H1 (cell line): ENCODE measurements around the gene CMTR2. TPM values are rescaled to one million over a fixed set of nuclear protein-coding genes. Genes with fewer than 3 reads are reported as not detected.

Experiments used
- CTCF ChIA-PET: fragments of 300-600 bp; sonication (Branson Sonifier 250); formaldehyde crosslinking; loops from one replicate; lab custom pipeline; 2021; ENCODE audit not compliant: partially characterized antibody; lab: Charles Lee
- POLR2A ChIA-PET: fragments of 300-600 bp; sonication (Branson Sonifier 250); formaldehyde crosslinking; loops from one replicate; lab custom pipeline; 2021; ENCODE audit warnings: inconsistent platforms; ENCODE audit not compliant: partially characterized antibody; lab: Charles Lee
- DNase-seq, 2 experiments: peaks; one replicate each; pipeline versions ENCODE4 v3.0.0 to v3.0.0-alpha.2; 2010 to 2022; ENCODE audit warnings: low spot score in 2 of 2, low read depth in 1 of 2, mixed read lengths in 1 of 2
- FAIRE-seq: peaks from 2 replicates; lab custom pipeline; 2011; peaks lifted over from hg19 to GRCh38; lab: Jason Lieb, UNC
- H2AFZ ChIP-seq: 2 replicates; pipeline ENCODE4 v1.8.1; 2012; ENCODE audit warnings: low read length, inconsistent platforms
- H2AK5ac ChIP-seq: 2 replicates; pipeline ENCODE4 v1.6.1; 2013; ENCODE audit warnings: low read depth, low read length
- H2BK120ac ChIP-seq: replicated peaks from 2 replicates; pipeline ENCODE3; 2013; ENCODE audit warnings: low read depth, low read length, inconsistent platforms
- H2BK12ac ChIP-seq: 2 replicates; pipeline ENCODE4 v1.6.1; 2013; ENCODE audit warnings: low read depth, low read length
- H2BK15ac ChIP-seq: 2 replicates; pipeline ENCODE4 v1.6.1; 2013; ENCODE audit warnings: low read length
- H2BK20ac ChIP-seq: 2 replicates; pipeline ENCODE4 v1.6.1; 2013; ENCODE audit warnings: low read length
- H2BK5ac ChIP-seq: 2 replicates; pipeline ENCODE4 v1.6.1; 2013; ENCODE audit warnings: low read depth, low read length
- H3K14ac ChIP-seq: 2 replicates; pipeline ENCODE4 v1.6.1; 2013; ENCODE audit warnings: inconsistent platforms; ENCODE audit not compliant: insufficient read length
- H3K18ac ChIP-seq: 2 replicates; pipeline ENCODE4 v1.6.1; 2013; ENCODE audit warnings: low read length; ENCODE audit errors: extremely low read depth
- H3K23ac ChIP-seq: 2 replicates; pipeline ENCODE4 v1.6.1; 2013; ENCODE audit warnings: inconsistent platforms; ENCODE audit not compliant: insufficient read length
- H3K23me2 ChIP-seq: 2 replicates; pipeline ENCODE4 v1.6.1; 2013; ENCODE audit warnings: low read depth, low read length
- H3K27ac ChIP-seq: 2 replicates; pipeline ENCODE4 v1.6.1; 2011; ENCODE audit warnings: low read depth, low read length, inconsistent platforms
- H3K27me3 ChIP-seq, 4 experiments: replicated peaks in 1 of 4; 1 replicate in 1 of 4; 2 replicates in 3 of 4; pipeline versions ENCODE4 v1.6.1 to v1.8.1; 2011 to 2013; ENCODE audit warnings: low read length in 3 of 4, mild to moderate bottlenecking in 3 of 4, inconsistent platforms in 2 of 4, mixed read lengths in 2 of 4, moderate library complexity in 1 of 4; ENCODE audit not compliant: control insufficient read depth in 3 of 4, insufficient read depth in 3 of 4; ENCODE audit errors: extremely low read depth in 1 of 4
- H3K36me3 ChIP-seq, 4 experiments: 2 replicates each; pipeline versions ENCODE4 v1.6.1 to v1.8.1; 2011 to 2013; ENCODE audit warnings: mild to moderate bottlenecking in 4 of 4, low read length in 3 of 4, moderate library complexity in 2 of 4, control low read depth in 1 of 4, inconsistent platforms in 1 of 4; ENCODE audit not compliant: insufficient read depth in 4 of 4, control insufficient read depth in 2 of 4
- H3K4ac ChIP-seq: replicated peaks from 2 replicates; pipeline ENCODE3; 2013; ENCODE audit warnings: low read length, low read depth, mixed read lengths, inconsistent platforms; ENCODE audit not compliant: insufficient read length
- H3K4me1 ChIP-seq, 4 experiments: replicated peaks in 1 of 4; 1 replicate in 1 of 4; 2 replicates in 3 of 4; pipeline versions ENCODE4 v1.6.1 to v1.8.1; 2011 to 2013; ENCODE audit warnings: low read length in 3 of 4, inconsistent platforms in 2 of 4, mixed read lengths in 1 of 4; ENCODE audit not compliant: insufficient read depth in 4 of 4, control insufficient read depth in 3 of 4
- H3K4me2 ChIP-seq, 2 experiments: 2 replicates each; pipeline versions ENCODE4 v1.6.1 to v1.8.1; 2011 to 2013; ENCODE audit warnings: low read depth in 2 of 2, low read length in 2 of 2, control low read depth in 1 of 2, inconsistent platforms in 1 of 2, mild to moderate bottlenecking in 1 of 2; ENCODE audit not compliant: insufficient read depth in 1 of 2
- H3K4me3 ChIP-seq, 4 experiments: fragments of 200-600, 300-600 bp in 1 of 4; sonication (generic), shearing (Covaris generic), sonication (Bioruptor Twin) in 1 of 4; 2 replicates each; pipeline versions ENCODE4 v1.5.1 to v1.8.1; 2011 to 2016; ENCODE audit warnings: low read length in 4 of 4, low read depth in 3 of 4, control low read depth in 2 of 4, inconsistent platforms in 2 of 4, mild to moderate bottlenecking in 2 of 4, mixed read lengths in 1 of 4, moderate library complexity in 1 of 4; ENCODE audit not compliant: insufficient read depth in 2 of 4; ENCODE audit errors: extremely low read depth in 1 of 4
- H3K56ac ChIP-seq: replicated peaks from 2 replicates; pipeline ENCODE3; 2013; ENCODE audit warnings: low read depth, mild to moderate bottlenecking, mixed read lengths, low read length, inconsistent platforms; ENCODE audit not compliant: insufficient read length
- H3K79me1 ChIP-seq: 2 replicates; pipeline ENCODE4 v1.6.1; 2013; ENCODE audit warnings: low read depth, low read length, control low read depth
- H3K79me2 ChIP-seq, 2 experiments: 2 replicates each; pipeline versions ENCODE4 v1.6.1 to v1.8.1; 2012 to 2013; ENCODE audit warnings: low read length in 2 of 2, mild to moderate bottlenecking in 2 of 2, inconsistent platforms in 1 of 2; ENCODE audit not compliant: insufficient read depth in 2 of 2, control insufficient read depth in 1 of 2
- H3K9ac ChIP-seq, 4 experiments: replicated peaks in 1 of 4; 1 replicate in 1 of 4; 2 replicates in 3 of 4; pipeline versions ENCODE4 v1.6.1 to v1.8.1; 2011 to 2013; ENCODE audit warnings: low read depth in 3 of 4, low read length in 3 of 4, control low read depth in 2 of 4, mild to moderate bottlenecking in 2 of 4, moderate library complexity in 2 of 4, inconsistent platforms in 1 of 4; ENCODE audit errors: extremely low read depth in 1 of 4
- H3K9me3 ChIP-seq, 2 experiments: 2 replicates each; pipeline versions ENCODE4 v1.6.1 to v1.8.1; 2012 to 2013; ENCODE audit warnings: mild to moderate bottlenecking in 2 of 2, moderate library complexity in 2 of 2, control low read depth in 1 of 2, inconsistent platforms in 1 of 2, low read depth in 1 of 2, low read length in 1 of 2, mixed read lengths in 1 of 2; ENCODE audit not compliant: insufficient read depth in 2 of 2
- H4K20me1 ChIP-seq, 2 experiments: replicated peaks in 1 of 2; 2 replicates each; pipeline versions ENCODE3 to v1.8.1; 2011 to 2013; ENCODE audit warnings: inconsistent platforms in 2 of 2, low read length in 2 of 2, mild to moderate bottlenecking in 1 of 2; ENCODE audit not compliant: insufficient read depth in 2 of 2, control insufficient read depth in 1 of 2
- H4K5ac ChIP-seq: 2 replicates; pipeline ENCODE4 v1.6.1; 2013; ENCODE audit warnings: low read length, low read depth, mixed read lengths, inconsistent platforms; ENCODE audit not compliant: insufficient read length
- H4K8ac ChIP-seq: 2 replicates; pipeline ENCODE4 v1.8.0; 2013; ENCODE audit warnings: mild to moderate bottlenecking, moderate library complexity, low read length, inconsistent platforms; ENCODE audit not compliant: insufficient read depth; ENCODE audit errors: extremely low read depth
- H4K91ac ChIP-seq: replicated peaks from 2 replicates; pipeline ENCODE3; 2013; ENCODE audit warnings: low read length, mixed read lengths, inconsistent platforms; ENCODE audit not compliant: insufficient read length
- BRCA1 ChIP-seq: IDR thresholded peaks from 2 replicates; pipeline ENCODE4 v1.6.1; 2012; ENCODE audit warnings: low read depth, low read length, improper control_type of control experiment
- CHD1 ChIP-seq: IDR thresholded peaks from 2 replicates; pipeline ENCODE4 v1.6.1; 2012; ENCODE audit warnings: low read depth, low read length, improper control_type of control experiment
- CTCF ChIP-seq, 3 experiments: IDR thresholded peaks; 1 replicate in 2 of 3; 2 replicates in 1 of 3; pipeline versions ENCODE4 v1.5.1 to v1.6.1; 2011; ENCODE audit warnings: low read length in 3 of 3, mild to moderate bottlenecking in 3 of 3, inconsistent platforms in 2 of 3, low read depth in 1 of 3, moderate library complexity in 1 of 3; ENCODE audit not compliant: insufficient read depth in 1 of 3; ENCODE audit errors: control extremely low read depth in 1 of 3
- KDM1A ChIP-seq: fragments of 200-600, 300-600 bp; sonication (generic); IDR thresholded peaks from 2 replicates; pipeline ENCODE4 v1.7.1; 2016; ENCODE audit warnings: mild to moderate bottlenecking, low read length, borderline replicate concordance
- POLR2A ChIP-seq, 2 experiments: IDR thresholded peaks; 1 replicate in 1 of 2; 2 replicates in 1 of 2; pipeline ENCODE4 v1.6.1; 2011; ENCODE audit warnings: low read depth in 2 of 2, low read length in 2 of 2, mild to moderate bottlenecking in 2 of 2; ENCODE audit errors: control extremely low read depth in 1 of 2
- RBBP5 ChIP-seq: IDR thresholded peaks from 2 replicates; pipeline ENCODE4 v1.7.1; 2012; ENCODE audit warnings: low read depth, mild to moderate bottlenecking, inconsistent platforms, low read length, moderate library complexity, borderline replicate concordance
- TBP ChIP-seq: IDR thresholded peaks from 2 replicates; pipeline ENCODE4 v1.6.1; 2011; ENCODE audit warnings: low read depth, low read length, improper control_type of control experiment
- TCF12 ChIP-seq: IDR thresholded peaks from 2 replicates; pipeline ENCODE4 v1.6.1; 2011; ENCODE audit warnings: low read depth, mild to moderate bottlenecking, low read length
- WGBS, 2 experiments: shearing (Covaris generic) in 1 of 2; methylation state at CpG; one replicate each; pipeline versions ENCODE4 v1.1.6 to v1.1.7; 2013 to 2015; ENCODE audit warnings: low lambda C conversion rate in 2 of 2, mixed read lengths in 2 of 2, inconsistent platforms in 1 of 2, low coverage in 1 of 2, missing lambda C conversion rate in 1 of 2; ENCODE audit not compliant: insufficient replicate concordance in 2 of 2, insufficient coverage in 1 of 2, insufficient read length in 1 of 2; ENCODE audit errors: extremely low coverage in 1 of 2, missing lambda C conversion rate in 1 of 2; 5-methylcytosine and 5-hydroxymethylcytosine counted together
- polyA plus RNA-seq, 7 experiments: library from polyadenylated mRNA; depleted of rRNA in 3 of 7; stranded (reverse) in 5 of 7; unstranded in 2 of 7; fragments of >200 nt in 5 of 7; fragments of 200-250 nt in 2 of 7; gene quantifications; 1 replicate in 5 of 7; 2 replicates in 1 of 7; 4 replicates in 1 of 7; pipeline versions ENCODE4 v1.2.1 to v1.2.3, GENCODE V29; 2011 to 2013; ENCODE audit warnings: missing spikeins in 2 of 7, mixed read lengths in 2 of 7
- total RNA-seq: library from RNA; stranded (reverse); fragmentation: NEBNext Ultra II Directional; extraction: Animal tissue kit (Norgen Biotek cat#: 25700); gene quantifications from 2 replicates; pipeline ENCODE4 v1.2.1, GENCODE V29; 2021

The CMTR2 gene
- total and polyA plus RNA-seq, 2 of the 8 experiments (the other 6 are each of a cell fraction or from before 2014, with no cell fraction given): 8.5 to 12.8 TPM

- WGBS, 2 experiments: 88% methylated on average over 3 of the region's 3 CpGs; no CpG with 5 or more reads in 1 of the 2 experiments
- H4K5ac ChIP-seq: no peak overlapping the region
- POLR2A ChIA-PET: no interaction called here
- H2BK15ac ChIP-seq: no peak overlapping the region
- no peak overlapping the region for H3K4me3 ChIP-seq
- no peaks in the 10 kb centered on the region for H3K23me2 ChIP-seq
- H3K79me1 ChIP-seq: no peaks in the 10 kb centered on the region
- H2BK120ac ChIP-seq: no peak overlapping the region
- no peaks in the 10 kb centered on the region for H4K20me1 ChIP-seq
- DNase-seq (no peak), FAIRE-seq (no peak)
- CTCF ChIA-PET: interaction anchor here (4.1 kb wide), 1 partner anchor 14 kb away, joined by 35 read pairs; no protein-coding TSS in a partner anchor
- H3K27me3 ChIP-seq: no peaks in the 10 kb centered on the region
- H2AK5ac ChIP-seq: no peak overlapping the region
- no peaks in the 10 kb centered on the region for H3K36me3 ChIP-seq
- no peak overlapping the region for H4K91ac ChIP-seq
- no peaks in the 10 kb centered on the region for H3K4me1 ChIP-seq
- no peak overlapping the region for H3K4ac ChIP-seq
- no peak overlapping the region for H2BK12ac ChIP-seq
- no peak overlapping the region for H3K27ac ChIP-seq
- H3K18ac ChIP-seq: no peak overlapping the region
- H2BK20ac ChIP-seq: no peak overlapping the region
- H3K56ac ChIP-seq: no peak overlapping the region
- TF ChIP-seq CTCF (IDR thresholded peaks at IDR 0.05; ENCODE audit: control extremely low read depth in 1 of 3, insufficient read depth in 1 of 3, low read depth in 1 of 3, low read length in 3 of 3): no peak
- TF ChIP-seq CHD1: no peak
- TF ChIP-seq TBP: no peak
- TF ChIP-seq RBBP5: no peak
- no peak for TF ChIP-seq TCF12
- no peak for TF ChIP-seq BRCA1
- TF ChIP-seq KDM1A: no peak
- no peak for TF ChIP-seq POLR2A (IDR thresholded peaks at IDR 0.05; ENCODE audit: control extremely low read depth in 1 of 2, low read depth in 2 of 2, low read length in 2 of 2)
- H3K9me3 ChIP-seq: no peaks in the 10 kb centered on the region
- no peak overlapping the region for H3K23ac ChIP-seq
- no peak overlapping the region for H3K4me2 ChIP-seq
- no peaks in the 10 kb centered on the region for H3K79me2 ChIP-seq
- no peak overlapping the region for H3K9ac ChIP-seq
- no peak overlapping the region for H3K14ac ChIP-seq
- no peak overlapping the region for H2AFZ ChIP-seq
- H2BK5ac ChIP-seq: no peak overlapping the region
- no peak overlapping the region for H4K8ac ChIP-seq
Observed at GRCh38 chr16:71296584-71297340, 7.6 kb upstream of the CMTR2 start.
